ENCODE data around the gene NME2.

NME2 gene

GRCh38 chr17:51124640-51125503, 41.3 kb upstream of the NME2 start:
- Histone ChIP-seq H3K36me3 (ENCODE audit: control insufficient read depth in 2 of 2, insufficient read depth in 2 of 2, low read length in 2 of 2) (no peaks in the 10 kb centered on the region), H3K27me3 (ENCODE audit: control insufficient read depth in 2 of 2, insufficient read depth in 2 of 2, low read length in 2 of 2) (no peaks in the 10 kb centered on the region), H3K9me3 (ENCODE audit: control insufficient read depth in 2 of 2, low read length in 2 of 2) (no peaks in the 10 kb centered on the region), H3K27ac (ENCODE audit: low read depth in 2 of 2, low read length in 2 of 2) (peak overlapping the region in 1 of 2 donors; percentile 52), H3K9ac (ENCODE audit: low read depth in 1 of 2, low read length in 2 of 2) (peak overlapping the region in 1 of 2 donors; percentile 33), H3K4me3 (ENCODE audit: low read length in 2 of 2) (no peak overlapping the region), H3K4me1 (ENCODE audit: control insufficient read depth in 2 of 2, insufficient read depth in 2 of 2, low read length in 2 of 2) (peaks cover 14 to 21% of the 10 kb centered on the region in 2 donors)

- Histone ChIP-seq H3K36me3 (ENCODE audit: control insufficient read depth in 2 of 2, insufficient read depth in 2 of 2, low read length in 2 of 2) (no peaks in the 10 kb centered on the region), H3K4me3 (ENCODE audit: low read length in 2 of 2) (no peak overlapping the region), H3K9me3 (ENCODE audit: control insufficient read depth in 2 of 2, low read length in 2 of 2) (no peaks in the 10 kb centered on the region), H3K27ac (ENCODE audit: low read depth in 2 of 2, low read length in 2 of 2) (no peak overlapping the region), H3K4me1 (ENCODE audit: control insufficient read depth in 2 of 2, insufficient read depth in 2 of 2, low read length in 2 of 2) (peaks cover 5 to 19% of the 10 kb centered on the region in 2 donors), H3K27me3 (ENCODE audit: control insufficient read depth in 2 of 2, insufficient read depth in 2 of 2, low read length in 2 of 2) (no peaks in the 10 kb centered on the region), H3K9ac (ENCODE audit: low read depth in 1 of 2, low read length in 2 of 2) (no peak overlapping the region)
Observed at GRCh38 chr17:51128076-51128475, 38.1 kb upstream of the NME2 start.

- H3K9ac ChIP-seq (ENCODE audit: low read depth in 1 of 2, low read length in 2 of 2) = no peak overlapping the region
- no peaks in the 10 kb centered on the region for H3K9me3 ChIP-seq (ENCODE audit: control insufficient read depth in 2 of 2, low read length in 2 of 2)
- peak overlapping the region in 1 of 2 donors; percentile 29 for H3K27ac ChIP-seq (ENCODE audit: low read depth in 2 of 2, low read length in 2 of 2)
- H3K4me1 ChIP-seq (ENCODE audit: control insufficient read depth in 2 of 2, insufficient read depth in 2 of 2, low read length in 2 of 2) = peaks cover 1 to 10% of the 10 kb centered on the region in 2 donors
- H3K27me3 ChIP-seq (ENCODE audit: control insufficient read depth in 2 of 2, insufficient read depth in 2 of 2, low read length in 2 of 2) = no peaks in the 10 kb centered on the region
- H3K36me3 ChIP-seq (ENCODE audit: control insufficient read depth in 2 of 2, insufficient read depth in 2 of 2, low read length in 2 of 2) = no peaks in the 10 kb centered on the region
- no peak overlapping the region for H3K4me3 ChIP-seq (ENCODE audit: low read length in 2 of 2)
Observed at GRCh38 chr17:51132964-51133319, 33.3 kb upstream of the NME2 start.

GRCh38 chr17:51133365-51133764, 32.8 kb upstream of the NME2 start:
- Histone ChIP-seq H3K9ac (ENCODE audit: low read depth in 1 of 2, low read length in 2 of 2) (no peak overlapping the region), H3K36me3 (ENCODE audit: control insufficient read depth in 2 of 2, insufficient read depth in 2 of 2, low read length in 2 of 2) (no peaks in the 10 kb centered on the region), H3K9me3 (ENCODE audit: control insufficient read depth in 2 of 2, low read length in 2 of 2) (no peaks in the 10 kb centered on the region), H3K27me3 (ENCODE audit: control insufficient read depth in 2 of 2, insufficient read depth in 2 of 2, low read length in 2 of 2) (no peaks in the 10 kb centered on the region), H3K4me1 (ENCODE audit: control insufficient read depth in 2 of 2, insufficient read depth in 2 of 2, low read length in 2 of 2) (peaks cover 0 to 10% of the 10 kb centered on the region in 2 donors), H3K27ac (ENCODE audit: low read depth in 2 of 2, low read length in 2 of 2) (peak overlapping the region in 1 of 2 donors; percentile 21), H3K4me3 (ENCODE audit: low read length in 2 of 2) (no peak overlapping the region)

- Histone ChIP-seq H3K27ac (ENCODE audit: low read depth in 2 of 2, low read length in 2 of 2) (no peak overlapping the region), H3K4me1 (ENCODE audit: control insufficient read depth in 2 of 2, insufficient read depth in 2 of 2, low read length in 2 of 2) (peaks cover 0 to 10% of the 10 kb centered on the region in 2 donors), H3K27me3 (ENCODE audit: control insufficient read depth in 2 of 2, insufficient read depth in 2 of 2, low read length in 2 of 2) (no peaks in the 10 kb centered on the region), H3K4me3 (ENCODE audit: low read length in 2 of 2) (no peak overlapping the region), H3K9ac (ENCODE audit: low read depth in 1 of 2, low read length in 2 of 2) (no peak overlapping the region), H3K9me3 (ENCODE audit: control insufficient read depth in 2 of 2, low read length in 2 of 2) (no peaks in the 10 kb centered on the region), H3K36me3 (ENCODE audit: control insufficient read depth in 2 of 2, insufficient read depth in 2 of 2, low read length in 2 of 2) (no peaks in the 10 kb centered on the region)
Observed at GRCh38 chr17:51135956-51136355, 30.3 kb upstream of the NME2 start.

GRCh38 chr17:51142597-51142996, 23.6 kb upstream of the NME2 start:
- no peaks in the 10 kb centered on the region for H3K27me3 ChIP-seq (ENCODE audit: control insufficient read depth in 2 of 2, insufficient read depth in 2 of 2, low read length in 2 of 2)
- no peaks in the 10 kb centered on the region for H3K4me1 ChIP-seq (ENCODE audit: control insufficient read depth in 2 of 2, insufficient read depth in 2 of 2, low read length in 2 of 2)
- no peak overlapping the region for H3K9ac ChIP-seq (ENCODE audit: low read depth in 1 of 2, low read length in 2 of 2)
- no peak overlapping the region for H3K27ac ChIP-seq (ENCODE audit: low read depth in 2 of 2, low read length in 2 of 2)
- no peaks in the 10 kb centered on the region for H3K36me3 ChIP-seq (ENCODE audit: control insufficient read depth in 2 of 2, insufficient read depth in 2 of 2, low read length in 2 of 2)
- H3K9me3 ChIP-seq (ENCODE audit: control insufficient read depth in 2 of 2, low read length in 2 of 2) = no peaks in the 10 kb centered on the region
- no peak overlapping the region for H3K4me3 ChIP-seq (ENCODE audit: low read length in 2 of 2)

GRCh38 chr17:51144266-51145022, 21.8 kb upstream of the NME2 start:
- Histone ChIP-seq H3K27ac (ENCODE audit: low read depth in 2 of 2, low read length in 2 of 2) (no peak overlapping the region), H3K4me3 (ENCODE audit: low read length in 2 of 2) (no peak overlapping the region), H3K9ac (ENCODE audit: low read depth in 1 of 2, low read length in 2 of 2) (no peak overlapping the region), H3K36me3 (ENCODE audit: control insufficient read depth in 2 of 2, insufficient read depth in 2 of 2, low read length in 2 of 2) (no peaks in the 10 kb centered on the region), H3K9me3 (ENCODE audit: control insufficient read depth in 2 of 2, low read length in 2 of 2) (no peaks in the 10 kb centered on the region), H3K4me1 (ENCODE audit: control insufficient read depth in 2 of 2, insufficient read depth in 2 of 2, low read length in 2 of 2) (no peaks in the 10 kb centered on the region), H3K27me3 (ENCODE audit: control insufficient read depth in 2 of 2, insufficient read depth in 2 of 2, low read length in 2 of 2) (no peaks in the 10 kb centered on the region)

GRCh38 chr17:51147650-51148049, 18.6 kb upstream of the NME2 start:
- no peak overlapping the region for H3K4me3 ChIP-seq (ENCODE audit: low read length in 2 of 2)
- H3K4me1 ChIP-seq (ENCODE audit: control insufficient read depth in 2 of 2, insufficient read depth in 2 of 2, low read length in 2 of 2) = peaks cover 2% of the 10 kb centered on the region in 2 donors
- H3K9ac ChIP-seq (ENCODE audit: low read depth in 1 of 2, low read length in 2 of 2) = no peak overlapping the region
- no peaks in the 10 kb centered on the region for H3K36me3 ChIP-seq (ENCODE audit: control insufficient read depth in 2 of 2, insufficient read depth in 2 of 2, low read length in 2 of 2)
- no peaks in the 10 kb centered on the region for H3K27me3 ChIP-seq (ENCODE audit: control insufficient read depth in 2 of 2, insufficient read depth in 2 of 2, low read length in 2 of 2)
- H3K9me3 ChIP-seq (ENCODE audit: control insufficient read depth in 2 of 2, low read length in 2 of 2) = no peaks in the 10 kb centered on the region
- no peak overlapping the region for H3K27ac ChIP-seq (ENCODE audit: low read depth in 2 of 2, low read length in 2 of 2)

GRCh38 chr17:51149163-51149562, 17.0 kb upstream of the NME2 start:
- Histone ChIP-seq H3K36me3 (ENCODE audit: control insufficient read depth in 2 of 2, insufficient read depth in 2 of 2, low read length in 2 of 2) (no peaks in the 10 kb centered on the region), H3K9ac (ENCODE audit: low read depth in 1 of 2, low read length in 2 of 2) (no peak overlapping the region), H3K9me3 (ENCODE audit: control insufficient read depth in 2 of 2, low read length in 2 of 2) (no peaks in the 10 kb centered on the region)

GRCh38 chr17:51150932-51151331, 15.3 kb upstream of the NME2 start:
- Histone ChIP-seq H3K4me1 (ENCODE audit: control insufficient read depth in 2 of 2, insufficient read depth in 2 of 2, low read length in 2 of 2) (peaks cover 12 to 16% of the 10 kb centered on the region in 2 donors), H3K4me3 (ENCODE audit: low read length in 2 of 2) (no peak overlapping the region), H3K27ac (ENCODE audit: low read depth in 2 of 2, low read length in 2 of 2) (no peak overlapping the region), H3K9me3 (ENCODE audit: control insufficient read depth in 2 of 2, low read length in 2 of 2) (no peaks in the 10 kb centered on the region), H3K9ac (ENCODE audit: low read depth in 1 of 2, low read length in 2 of 2) (no peak overlapping the region), H3K36me3 (ENCODE audit: control insufficient read depth in 2 of 2, insufficient read depth in 2 of 2, low read length in 2 of 2) (no peaks in the 10 kb centered on the region), H3K27me3 (ENCODE audit: control insufficient read depth in 2 of 2, insufficient read depth in 2 of 2, low read length in 2 of 2) (no peaks in the 10 kb centered on the region)

More at GRCh38 chr17:51149163-51149562, 17.0 kb upstream of the NME2 start:
- Histone ChIP-seq H3K27me3 (ENCODE audit: control insufficient read depth in 2 of 2, insufficient read depth in 2 of 2, low read length in 2 of 2) (no peaks in the 10 kb centered on the region), H3K4me1 (ENCODE audit: control insufficient read depth in 2 of 2, insufficient read depth in 2 of 2, low read length in 2 of 2) (peaks cover 4 to 10% of the 10 kb centered on the region in 2 donors), H3K27ac (ENCODE audit: low read depth in 2 of 2, low read length in 2 of 2) (no peak overlapping the region), H3K4me3 (ENCODE audit: low read length in 2 of 2) (no peak overlapping the region)

All from mucosa of rectum (tissue), 2 donors.